Stimulated activated CD8-positive, alpha-beta memory T cell treated with anti-CD3 and anti-CD28 coated beads, Interleukin-12 subunit alpha, Interleukin-12 subunit beta, amount 100 ng/mL, for 4 hours (primary cell): ENCODE data around the gene CDH12.
"Not testable (repeated sequence)": the region's sequence is repeated elsewhere in the genome, so short reads cannot be mapped to it uniquely, and the experiment has no call there.

Experiments used
- DNase-seq: peaks from one replicate; pipeline ENCODE4 v3.0.0-alpha.2; 2020; ENCODE audit warnings: low read depth

CDH12 gene

GRCh38 chr5:22010808-22011207 lies 842.3 kb downstream of the CDH12 start:
- not testable (repeated sequence) for DNase-seq

- DNase-seq, result not testable (repeated sequence)
Measured at GRCh38 chr5:22001097-22001496, 852.0 kb downstream of the CDH12 start.

GRCh38 chr5:21985799-21986198 lies 867.3 kb downstream of the CDH12 start:
- not testable (repeated sequence) for DNase-seq

- not testable (repeated sequence) for DNase-seq
Measured at GRCh38 chr5:21951571-21951970, 901.6 kb downstream of the CDH12 start.

GRCh38 chr5:21931116-21931515 lies 922.0 kb downstream of the CDH12 start:
- DNase-seq, result no peak

GRCh38 chr5:21919414-21920022 lies 933.6 kb downstream of the CDH12 start:
- no peak for DNase-seq

- DNase-seq, result no peak
Measured at GRCh38 chr5:21918451-21918850, 934.7 kb downstream of the CDH12 start.

- DNase-seq, result no peak
Measured at GRCh38 chr5:21910731-21911130, 942.4 kb downstream of the CDH12 start.

GRCh38 chr5:21895766-21896350 lies 957.3 kb downstream of the CDH12 start:
- no peak for DNase-seq

GRCh38 chr5:21893161-21893560 lies 960.0 kb downstream of the CDH12 start:
- DNase-seq, result no peak

GRCh38 chr5:21889581-21889980 lies 963.6 kb downstream of the CDH12 start:
- no peak for DNase-seq

GRCh38 chr5:21882074-21882745 lies 970.9 kb downstream of the CDH12 start:
- no peak for DNase-seq

- DNase-seq, result no peak
Measured at GRCh38 chr5:21880164-21880563, 973.0 kb downstream of the CDH12 start.

- DNase-seq, result no peak
Measured at GRCh38 chr5:21862986-21863385, 990.2 kb downstream of the CDH12 start.

GRCh38 chr5:21858441-21858840 lies 994.7 kb downstream of the CDH12 start:
- DNase-seq, result no peak

- no peak for DNase-seq
Measured at GRCh38 chr5:21856987-21857386, 996.2 kb downstream of the CDH12 start.

GRCh38 chr5:21847300-21847699 lies 1005.8 kb downstream of the CDH12 start:
- DNase-seq, result no peak

- no peak for DNase-seq
Measured at GRCh38 chr5:21844960-21845359, 1008.2 kb downstream of the CDH12 start.

GRCh38 chr5:21834863-21835262 lies 1018.3 kb downstream of the CDH12 start:
- DNase-seq, result no peak

- DNase-seq, result no peak
Measured at GRCh38 chr5:21831145-21831787, 1021.9 kb downstream of the CDH12 start.

GRCh38 chr5:21826884-21827283 lies 1026.3 kb downstream of the CDH12 start:
- no peak for DNase-seq

GRCh38 chr5:21823588-21823987 lies 1029.6 kb downstream of the CDH12 start:
- no peak for DNase-seq

- DNase-seq, result no peak
Measured at GRCh38 chr5:21823076-21823574, 1030.0 kb downstream of the CDH12 start.
